HepG2 (cell line): ENCODE data around the gene GFAP. TPM values are rescaled to one million over a fixed set of nuclear protein-coding genes. Genes with fewer than 3 reads are reported as not detected.

Experiments used
- ATAC-seq: fragments of 200-7000 bp; cut with Tn5 transposase; 3 replicates; pipeline ENCODE4 v1.9.1; 2020; ENCODE audit warnings: mild to moderate bottlenecking, moderate library complexity
- BruUV-seq: library from RNA; stranded (reverse); fragments of 400-500 nt; replicated peaks from 2 replicates; lab custom pipeline; 2021; lab: Mats Ljungman, UMichigan
- CTCF ChIA-PET: fragments of 300-600 bp; formaldehyde crosslinking; extraction: SDS; loops from one replicate; lab custom pipeline; 2021; ENCODE audit warnings: low total read pairs, inconsistent platforms, low intra/inter-chr PET ratio; lab: Yijun Ruan, JAX
- POLR2A ChIA-PET: fragments of 350-600 bp; sonication (Branson Sonifier 250); formaldehyde crosslinking; loops from one replicate; lab custom pipeline; 2020; ENCODE audit warnings: antibody characterized with exemption, inconsistent platforms; lab: Yijun Ruan, JAX
- DNase-seq: peaks from one replicate; pipeline ENCODE4 v3.0.0-alpha.2; 2015; ENCODE audit warnings: low spot score
- FAIRE-seq: peaks from 3 replicates; lab custom pipeline; 2011; peaks lifted over from hg19 to GRCh38; lab: Jason Lieb, UNC
- H2AFZ ChIP-seq: one replicate; pipeline ENCODE4 v1.6.1; 2011; ENCODE audit warnings: low read length, inconsistent platforms
- H3K27ac ChIP-seq: fragments of 300-600 bp; 3 replicates; pipeline ENCODE4 v1.8.0; 2011; ENCODE audit warnings: mixed run types, mild to moderate bottlenecking, mixed read lengths, low read length, inconsistent platforms; ENCODE audit not compliant: insufficient read depth; ENCODE audit errors: extremely low read length
- H3K27me3 ChIP-seq, 2 experiments: fragments of 200-600 bp in 1 of 2; 2 replicates in 1 of 2; 3 replicates in 1 of 2; pipeline versions ENCODE4 v1.6.0 to v1.8.0; 2011; ENCODE audit warnings: low read length in 2 of 2, mild to moderate bottlenecking in 2 of 2, moderate library complexity in 2 of 2, inconsistent platforms in 1 of 2; ENCODE audit not compliant: insufficient read depth in 2 of 2, control insufficient read depth in 1 of 2
- H3K36me3 ChIP-seq, 2 experiments: fragments of 200-600 bp in 1 of 2; replicated peaks in 1 of 2; 2 replicates in 1 of 2; 3 replicates in 1 of 2; pipeline versions ENCODE4 v1.5.1 to v1.8.0; 2011; ENCODE audit warnings: low read length in 2 of 2, inconsistent platforms in 1 of 2; ENCODE audit not compliant: insufficient read depth in 2 of 2, control insufficient read depth in 1 of 2
- H3K4me1 ChIP-seq: 2 replicates; pipeline ENCODE4 v1.5.1; 2012; ENCODE audit warnings: low read length, inconsistent platforms; ENCODE audit not compliant: insufficient read depth
- H3K4me2 ChIP-seq: 2 replicates; pipeline ENCODE4 v1.6.0; 2011; ENCODE audit warnings: low read depth, low read length, inconsistent platforms
- H3K4me3 ChIP-seq, 3 experiments: fragments of 200-600 bp in 1 of 3; sonication (generic), shearing (Covaris generic) in 1 of 3; replicated peaks in 1 of 3; 2 replicates each; pipeline ENCODE4 v1.5.1; 2011 to 2016; ENCODE audit warnings: low read length in 3 of 3, inconsistent platforms in 2 of 3, low read depth in 2 of 3, mild to moderate bottlenecking in 2 of 3, control low read depth in 1 of 3, mixed read lengths in 1 of 3; ENCODE audit not compliant: insufficient read depth in 1 of 3
- H3K79me2 ChIP-seq: one replicate; pipeline ENCODE4 v1.6.1; 2011; ENCODE audit warnings: low read length, inconsistent platforms; ENCODE audit not compliant: insufficient read depth
- H3K9ac ChIP-seq: 2 replicates; pipeline ENCODE4 v1.6.0; 2011; ENCODE audit warnings: mild to moderate bottlenecking, low read depth, low read length, inconsistent platforms; ENCODE audit not compliant: insufficient read depth
- H3K9me3 ChIP-seq: 2 replicates; pipeline ENCODE4 v1.5.1; 2012; ENCODE audit warnings: mild to moderate bottlenecking, low read length
- H4K20me1 ChIP-seq: 2 replicates; pipeline ENCODE4 v1.6.0; 2011; ENCODE audit warnings: inconsistent platforms, mild to moderate bottlenecking, low read length, moderate library complexity; ENCODE audit not compliant: insufficient read depth
- FOSL2 ChIP-seq: sonication (generic); formaldehyde crosslinking; IDR thresholded peaks from 2 replicates; pipeline ENCODE4 v1.4.0; 2020; ENCODE audit warnings: missing genetic modification reagents
- MLLT10 ChIP-seq: sonication (generic); formaldehyde crosslinking; IDR thresholded peaks from 2 replicates; pipeline ENCODE4 v1.4.0; 2020; ENCODE audit warnings: missing genetic modification reagents
- ONECUT2 ChIP-seq: sonication (generic); formaldehyde crosslinking; IDR thresholded peaks from 2 replicates; pipeline ENCODE4 v1.4.0; 2020; ENCODE audit warnings: missing genetic modification reagents
- ZNF282 ChIP-seq: fragments of 450-650 bp; IDR thresholded peaks from 2 replicates; pipeline ENCODE4 v1.6.1; 2018; ENCODE audit not compliant: partially characterized antibody
- ZNF468 ChIP-seq: sonication (generic); formaldehyde crosslinking; IDR thresholded peaks from 2 replicates; pipeline ENCODE4 v1.8.0; 2022; ENCODE audit warnings: mild to moderate bottlenecking, moderate library complexity, missing genetic modification reagents
- ZNF549 ChIP-seq: sonication (generic); formaldehyde crosslinking; IDR thresholded peaks from 2 replicates; pipeline ENCODE4 v1.5.0; 2020; ENCODE audit warnings: missing genetic modification reagents
- ZNF792 ChIP-seq: IDR thresholded peaks from 2 replicates; pipeline ENCODE4 v1.6.1; 2016
- WGBS: methylation state at CpG from one replicate; pipeline ENCODE4 v1.1.6; 2017; ENCODE audit warnings: low lambda C conversion rate; 5-methylcytosine and 5-hydroxymethylcytosine counted together
- in situ Hi-C: cut with HindIII; loops from 2 replicates; pipeline ENCODE4 v1.10.0; 2017; ENCODE audit warnings: low pct_unique_long_range_greater_than_20kb; ENCODE audit not compliant: extremely low pct_ligation_motif_present
- intact Hi-C: fragments of 100-400 bp; cut with micrococcal nuclease; formaldehyde crosslinking; loops from one replicate; pipeline ENCODE4 v1.10.0; 2022; ENCODE audit not compliant: unreplicated experiment
- polyA plus RNA-seq, 8 experiments: library from polyadenylated mRNA; depleted of rRNA in 3 of 8; stranded (reverse) in 7 of 8; unstranded in 1 of 8; fragments of >200 nt; fragmentation: Illumina TruSeq in 4 of 8; extraction: Trizol in 4 of 8; gene quantifications; 2 replicates each; pipeline versions ENCODE4 v1.2.1 to v1.2.3, GENCODE V29; 2011 to 2016; ENCODE audit warnings: low read depth in 4 of 8, missing spikeins in 1 of 8, mixed read lengths in 1 of 8; ENCODE audit not compliant: insufficient read depth in 1 of 8
- total RNA-seq, 5 experiments: library from RNA; depleted of rRNA; stranded (reverse); fragments of >200 nt; fragmentation: Illumina TruSeq; extraction: Trizol; gene quantifications; 2 replicates each; pipeline ENCODE4 v1.2.3, GENCODE V29; 2016; ENCODE audit warnings: low read depth in 1 of 5
- TF ChIP-seq, protein P1 (sequence below): sonication (generic); formaldehyde crosslinking; IDR thresholded peaks from 2 replicates; pipeline ENCODE4 v1.5.0; 2020; ENCODE audit warnings: mild to moderate bottlenecking, missing genetic modification reagents

The GFAP gene
- total and polyA plus RNA-seq, 2 of the 13 experiments (the other 11 are each of a cell fraction or from before 2014, with no cell fraction given): 0.11 to 0.29 TPM

- Histone ChIP-seq H2AFZ (no peak overlapping the region), H3K27ac (no peak overlapping the region), H3K27me3 (peaks cover 9 to 30% of the 10 kb centered on the region in 2 experiments; a peak in 4 of 5 replicates), H3K4me3 (no peak overlapping the region), H3K36me3 (peaks cover 14 to 23% of the 10 kb centered on the region in 2 experiments), H4K20me1 (no peaks in the 10 kb centered on the region), H3K79me2 (no peaks in the 10 kb centered on the region), H3K4me1 (peaks cover 10% of the 10 kb centered on the region), H3K9me3 (no peaks in the 10 kb centered on the region), H3K9ac (no peak overlapping the region), H3K4me2 (no peak overlapping the region)
- no peak for FAIRE-seq
- CTCF ChIA-PET: no interaction called here
- WGBS: 16% methylated on average over 15 of the region's 19 CpGs
- ATAC-seq: peak; percentile 3; the same call in 1 of the 3 replicates
- no peak for DNase-seq
- POLR2A ChIA-PET: no interaction called here
- intact Hi-C loops (no loop called here), in situ Hi-C loops (loop anchor here (5.0 to 10.0 kb wide), 3 partner anchors 39 to 182 kb away; no protein-coding TSS in a partner anchor)
- no TSS peak for BruUV-seq
- TF ChIP-seq ZNF282 (no peak), MLLT10 (CRISPR knock-in tag) (no peak), ONECUT2 (CRISPR knock-in tag) (no peak), ZNF792 (no peak), FOSL2 (CRISPR knock-in tag) (no peak), ZNF549 (CRISPR knock-in tag) (no peak), ZNF468 (CRISPR knock-in tag) (no peak)
- TF ChIP-seq, protein P1, sequence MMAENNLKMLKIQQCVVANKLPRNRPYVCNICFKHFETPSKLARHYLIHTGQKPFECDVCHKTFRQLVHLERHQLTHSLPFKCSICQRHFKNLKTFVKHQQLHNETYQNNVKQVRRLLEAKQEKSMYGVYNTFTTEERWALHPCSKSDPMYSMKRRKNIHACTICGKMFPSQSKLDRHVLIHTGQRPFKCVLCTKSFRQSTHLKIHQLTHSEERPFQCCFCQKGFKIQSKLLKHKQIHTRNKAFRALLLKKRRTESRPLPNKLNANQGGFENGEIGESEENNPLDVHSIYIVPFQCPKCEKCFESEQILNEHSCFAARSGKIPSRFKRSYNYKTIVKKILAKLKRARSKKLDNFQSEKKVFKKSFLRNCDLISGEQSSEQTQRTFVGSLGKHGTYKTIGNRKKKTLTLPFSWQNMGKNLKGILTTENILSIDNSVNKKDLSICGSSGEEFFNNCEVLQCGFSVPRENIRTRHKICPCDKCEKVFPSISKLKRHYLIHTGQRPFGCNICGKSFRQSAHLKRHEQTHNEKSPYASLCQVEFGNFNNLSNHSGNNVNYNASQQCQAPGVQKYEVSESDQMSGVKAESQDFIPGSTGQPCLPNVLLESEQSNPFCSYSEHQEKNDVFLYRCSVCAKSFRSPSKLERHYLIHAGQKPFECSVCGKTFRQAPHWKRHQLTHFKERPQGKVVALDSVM (CRISPR knock-in tag): no peak
These were observed 7.6 kb upstream of the GFAP start for GRCh38 chr17:44922746-44923470.
